Daoy (cell line): Measurements from ENCODE around the gene ACTN1. TPM values are rescaled to one million over a fixed set of nuclear protein-coding genes. Genes with fewer than 3 reads are reported as not detected.
A peak's percentile ranks its signal among the peaks of the same experiment; 100 is the strongest.
"Not testable (repeated sequence)": the region's sequence is repeated elsewhere in the genome, so short reads cannot be mapped to it uniquely, and the experiment has no call there.

Experiments used
- DNase-seq: peaks from one replicate; pipeline ENCODE4 v3.0.0-alpha.2; 2015; ENCODE audit warnings: low read depth
- total RNA-seq: library from RNA; depleted of rRNA; stranded (reverse); fragments of >200 nt; shearing (Covaris generic); gene quantifications from 2 replicates; pipeline ENCODE4 v1.2.3, GENCODE V29; 2014; rRNA removed

The ACTN1 gene
- total RNA-seq: 317 and 318 TPM in 2 replicates

- DNase-seq: peak; percentile 99
Measured at GRCh38 chr14:68979021-68979721, at the start of gene ACTN1. Gene ACTN1 (minus strand): TSS chr14:68979302. CDS start chr14:68979056, 246 bp downstream.

- DNase-seq: no peak
Measured at GRCh38 chr14:69027242-69027913, 48.3 kb upstream of the ACTN1 start.

GRCh38 chr14:69023035-69023434 lies 43.9 kb upstream of the ACTN1 start:
- no peak for DNase-seq

- not testable (repeated sequence) for DNase-seq
Measured at GRCh38 chr14:69022093-69022492, 43.0 kb upstream of the ACTN1 start.

- DNase-seq: no peak
Measured at GRCh38 chr14:69017706-69018105, 38.6 kb upstream of the ACTN1 start.

GRCh38 chr14:69014829-69015259 lies 35.7 kb upstream of the ACTN1 start:
- DNase-seq: no peak

- peak; percentile 85 for DNase-seq
Measured at GRCh38 chr14:69013943-69014782, 35.1 kb upstream of the ACTN1 start.

GRCh38 chr14:69012256-69012953 lies 33.3 kb upstream of the ACTN1 start:
- no peak for DNase-seq

GRCh38 chr14:69010648-69011047 lies 31.5 kb upstream of the ACTN1 start:
- DNase-seq: peak; percentile 54

- DNase-seq: no peak
Measured at GRCh38 chr14:69008421-69008884, 29.4 kb upstream of the ACTN1 start.

- no peak for DNase-seq
Measured at GRCh38 chr14:69006346-69006745, 27.2 kb upstream of the ACTN1 start.

- peak; percentile 93 for DNase-seq
Measured at GRCh38 chr14:69005432-69006148, 26.5 kb upstream of the ACTN1 start.

GRCh38 chr14:69004731-69005431 lies 25.8 kb upstream of the ACTN1 start:
- DNase-seq: no peak

- DNase-seq: no peak
Measured at GRCh38 chr14:69003626-69004025, 24.5 kb upstream of the ACTN1 start.

- DNase-seq: peak; percentile 29
Measured at GRCh38 chr14:69002069-69002468, 23.0 kb upstream of the ACTN1 start.

- no peak for DNase-seq
Measured at GRCh38 chr14:69001375-69001774, 22.3 kb upstream of the ACTN1 start.

- no peak for DNase-seq
Measured at GRCh38 chr14:68998062-68998461, 19.0 kb upstream of the ACTN1 start.

GRCh38 chr14:68995731-68996130 lies 16.6 kb upstream of the ACTN1 start:
- DNase-seq: no peak

- no peak for DNase-seq
Measured at GRCh38 chr14:68994056-68994455, 15.0 kb upstream of the ACTN1 start.

- DNase-seq: no peak
Measured at GRCh38 chr14:68987653-68988036, 8.5 kb upstream of the ACTN1 start.
